Thymus (tissue), 11 donors: ENCODE results near the gene PROZ. TPM values are rescaled to one million over a fixed set of nuclear protein-coding genes. Genes with fewer than 3 reads are reported as not detected.

Source experiments
- DNase-seq, 9 donors: peaks; one replicate each; pipeline ENCODE4 v3.0.0-alpha.2; 2013; ENCODE audit warnings: low spot score in 9 of 9, low read depth in 6 of 9, missing footprints in 1 of 9
- H3K27ac ChIP-seq, 2 donors: one replicate each; pipeline ENCODE4 v1.5.1; 2013; ENCODE audit warnings: control low read depth in 1 of 2, low read depth in 1 of 2, low read length in 1 of 2, mild to moderate bottlenecking in 1 of 2, moderate library complexity in 1 of 2
- H3K27me3 ChIP-seq, 2 donors: one replicate each; pipeline ENCODE4 v1.5.1; 2013; ENCODE audit warnings: low read length in 1 of 2; ENCODE audit not compliant: control insufficient read depth in 2 of 2, insufficient read depth in 1 of 2
- H3K36me3 ChIP-seq, 2 donors: one replicate each; pipeline ENCODE4 v1.5.1; 2013; ENCODE audit warnings: low read length in 1 of 2, mild to moderate bottlenecking in 1 of 2, moderate library complexity in 1 of 2; ENCODE audit not compliant: control insufficient read depth in 2 of 2, insufficient read depth in 2 of 2
- H3K4me1 ChIP-seq, 2 donors: one replicate each; pipeline ENCODE4 v1.5.1; 2013; ENCODE audit warnings: low read length in 2 of 2; ENCODE audit not compliant: control insufficient read depth in 2 of 2, insufficient read depth in 2 of 2
- H3K4me3 ChIP-seq, 2 donors: one replicate each; pipeline ENCODE4 v1.5.1; 2013; ENCODE audit warnings: low read length in 2 of 2, control low read depth in 1 of 2, mild to moderate bottlenecking in 1 of 2
- H3K9me3 ChIP-seq, 2 donors: one replicate each; pipeline ENCODE4 v1.5.1; 2013; ENCODE audit warnings: low read length in 1 of 2, mild to moderate bottlenecking in 1 of 2; ENCODE audit not compliant: control insufficient read depth in 2 of 2, insufficient read depth in 1 of 2
- WGBS: extraction: QIAGEN DNeasy Blood & Tissue Kit; methylation state at CpG from one replicate; pipeline ENCODE4 v1.1.7; 2013; 5-methylcytosine and 5-hydroxymethylcytosine counted together
- polyA plus RNA-seq: library from polyadenylated mRNA; stranded (reverse); fragments of 200-250 nt; gene quantifications from one replicate; pipeline ENCODE4 v1.2.3, GENCODE V29; 2013
- total RNA-seq: library from RNA; stranded (reverse); fragments of 120-200 nt; gene quantifications from one replicate; pipeline ENCODE4 v1.2.4, GENCODE V29; 2013
- donor health status: healthy.

Gene PROZ
- total and polyA plus RNA-seq, 2 donors, result 0.05 to 0.07 TPM

DNA sequence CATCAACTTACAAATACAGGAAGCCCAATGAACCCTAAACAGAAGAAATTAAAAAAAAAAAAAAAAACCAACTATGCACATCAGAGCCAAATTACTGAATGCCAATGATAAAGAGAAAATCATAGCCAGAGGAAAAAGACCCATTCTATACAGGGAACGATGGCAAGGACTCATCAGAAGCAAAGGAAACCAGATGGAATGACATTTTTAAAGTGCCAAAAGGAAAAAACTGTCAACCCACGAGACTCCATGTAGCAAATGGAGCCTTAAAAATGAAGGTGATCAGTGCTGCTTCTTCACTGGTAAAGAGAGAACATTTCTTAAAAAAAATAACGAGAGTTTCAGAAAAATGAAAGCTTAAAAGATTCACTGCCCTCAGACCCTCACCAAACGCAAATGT is 31.7 kb downstream of the PROZ start:
- H3K27me3 ChIP-seq, result no peaks in the 10 kb centered on the region
- H3K4me1 ChIP-seq, result peaks cover 3 to 9% of the 10 kb centered on the region in 2 donors
- no peak overlapping the region for H3K4me3 ChIP-seq
- no peak for DNase-seq
- no peaks in the 10 kb centered on the region for H3K9me3 ChIP-seq
- no peak overlapping the region for H3K27ac ChIP-seq
- WGBS, result 93% methylated on average over 4 of the region's 4 CpGs
- H3K36me3 ChIP-seq, result peaks cover 50 to 66% of the 10 kb centered on the region in 2 donors

DNA sequence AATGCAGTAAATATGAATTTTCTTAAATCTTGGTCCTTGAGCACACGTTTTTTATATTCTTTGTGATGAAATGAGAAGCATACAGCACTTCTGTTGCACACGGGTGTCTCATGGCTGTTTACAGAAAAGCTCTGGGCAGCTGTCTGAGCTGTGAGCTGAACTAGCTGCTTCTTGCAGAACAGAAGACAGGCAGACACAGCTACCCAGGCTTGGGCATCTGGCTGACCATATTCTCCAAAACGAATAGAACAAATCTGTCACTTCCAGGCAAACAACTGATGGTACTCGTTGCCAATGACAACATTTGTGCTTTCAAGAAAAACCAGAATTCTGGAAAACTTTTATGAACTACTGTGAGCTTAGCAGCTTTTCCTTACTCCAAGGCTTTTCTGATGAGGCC is 33.8 kb downstream of the PROZ start:
- no peak overlapping the region for H3K27ac ChIP-seq
- H3K4me3 ChIP-seq, result no peak overlapping the region
- no peaks in the 10 kb centered on the region for H3K27me3 ChIP-seq
- H3K36me3 ChIP-seq, result peaks cover 48 to 81% of the 10 kb centered on the region in 2 donors
- H3K4me1 ChIP-seq, result no peaks in the 10 kb centered on the region
- 99% methylated on average over 4 of the region's 4 CpGs for WGBS
- H3K9me3 ChIP-seq, result no peaks in the 10 kb centered on the region
- DNase-seq, result no peak

GRCh38 chr13:113192902-113193301 is 34.5 kb downstream of the PROZ start:
- no peaks in the 10 kb centered on the region for H3K4me1 ChIP-seq
- WGBS, result 100% methylated on average over 2 of the region's 2 CpGs
- no peaks in the 10 kb centered on the region for H3K9me3 ChIP-seq
- peaks cover 49 to 84% of the 10 kb centered on the region in 2 donors for H3K36me3 ChIP-seq
- H3K27me3 ChIP-seq, result no peaks in the 10 kb centered on the region
- no peak overlapping the region for H3K27ac ChIP-seq
- H3K4me3 ChIP-seq, result no peak overlapping the region
- DNase-seq, result no peak

DNA sequence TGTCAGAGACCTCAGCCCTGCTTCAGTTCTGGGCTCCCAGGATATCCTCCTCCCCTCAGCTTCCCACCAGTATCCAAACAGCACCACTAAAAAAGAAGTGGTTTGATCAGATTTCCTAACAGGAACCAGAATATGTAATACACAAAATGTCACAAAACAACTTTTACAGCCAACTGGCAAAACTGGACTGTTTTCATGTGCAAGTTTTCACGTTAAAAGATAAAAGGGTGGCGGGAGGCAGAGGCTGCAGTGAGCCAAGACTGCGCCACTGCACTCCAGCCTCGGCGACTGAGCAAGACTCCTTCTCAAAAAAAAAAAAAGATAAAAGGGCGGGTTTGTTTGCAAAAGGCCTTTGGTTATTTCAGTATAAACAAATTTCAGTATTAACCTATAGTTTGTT is 36.9 kb downstream of the PROZ start:
- Histone ChIP-seq H3K27me3 (no peaks in the 10 kb centered on the region), H3K9me3 (no peaks in the 10 kb centered on the region), H3K4me1 (no peaks in the 10 kb centered on the region), H3K4me3 (no peak overlapping the region), H3K27ac (no peak overlapping the region), H3K36me3 (peaks cover 51 to 88% of the 10 kb centered on the region in 2 donors)
- WGBS, result 95% methylated on average over 6 of the region's 6 CpGs
- DNase-seq, result no peak

- no peaks in the 10 kb centered on the region for H3K4me1 ChIP-seq
- no peaks in the 10 kb centered on the region for H3K9me3 ChIP-seq
- WGBS, result 97% methylated on average over 9 of the region's 9 CpGs
- no peak overlapping the region for H3K4me3 ChIP-seq
- peaks cover 45 to 72% of the 10 kb centered on the region in 2 donors for H3K36me3 ChIP-seq
- H3K27ac ChIP-seq, result no peak overlapping the region
- no peaks in the 10 kb centered on the region for H3K27me3 ChIP-seq
- no peak for DNase-seq
Measured at GRCh38 chr13:113196970-113197737, 38.7 kb downstream of the PROZ start.

DNA sequence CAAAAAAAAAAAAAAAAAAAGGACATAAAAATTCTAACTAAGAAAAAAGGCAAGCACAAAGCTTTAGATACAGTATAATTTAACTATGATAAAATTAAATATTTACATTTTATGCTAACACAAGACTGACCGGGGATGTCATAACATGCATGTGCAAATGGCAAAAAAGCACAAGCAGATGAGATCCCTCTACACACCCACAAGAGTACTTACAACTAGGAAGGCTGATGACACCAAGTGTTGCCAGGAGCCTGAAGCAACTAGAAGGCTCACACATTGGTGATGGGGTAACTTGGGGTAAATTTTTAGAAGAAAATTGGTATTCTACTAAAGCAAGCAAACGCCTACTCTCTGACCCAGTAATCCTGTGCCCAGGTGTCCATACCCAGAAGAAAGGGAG is 43.4 kb downstream of the PROZ start:
- Histone ChIP-seq H3K4me3 (no peak overlapping the region), H3K36me3 (peaks cover 30 to 45% of the 10 kb centered on the region in 2 donors), H3K27me3 (no peaks in the 10 kb centered on the region), H3K27ac (no peak overlapping the region), H3K4me1 (peaks cover 3 to 4% of the 10 kb centered on the region in 2 donors), H3K9me3 (no peaks in the 10 kb centered on the region)
- 98% methylated on average over 2 of the region's 2 CpGs for WGBS
- DNase-seq, result no peak

DNA sequence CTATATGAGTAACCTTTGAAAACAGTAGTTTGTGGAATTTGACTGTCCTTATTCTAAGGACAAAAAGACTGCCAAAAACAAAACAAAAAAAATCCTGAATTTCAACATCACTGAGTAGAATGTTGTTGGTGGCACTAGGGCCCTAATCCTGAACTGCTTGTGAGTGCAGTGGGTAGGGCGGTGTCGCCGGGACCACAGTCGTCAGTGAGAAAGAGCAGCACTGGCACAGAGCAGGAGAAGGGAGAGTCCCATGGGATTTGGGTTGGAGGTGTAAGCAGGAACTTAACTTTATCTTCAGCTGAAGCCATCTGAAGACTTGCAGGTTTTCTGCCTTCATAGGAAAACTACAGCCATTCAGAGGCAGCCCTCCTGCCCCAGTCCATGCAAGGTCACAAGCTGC is 44.5 kb downstream of the PROZ start:
- H3K27ac ChIP-seq, result no peak overlapping the region
- DNase-seq, result no peak
- peaks cover 4 to 10% of the 10 kb centered on the region in 2 donors for H3K4me1 ChIP-seq
- 99% methylated on average over 4 of the region's 4 CpGs for WGBS
- H3K4me3 ChIP-seq, result no peak overlapping the region
- no peaks in the 10 kb centered on the region for H3K9me3 ChIP-seq
- H3K27me3 ChIP-seq, result no peaks in the 10 kb centered on the region
- H3K36me3 ChIP-seq, result peaks cover 20 to 34% of the 10 kb centered on the region in 2 donors

DNA sequence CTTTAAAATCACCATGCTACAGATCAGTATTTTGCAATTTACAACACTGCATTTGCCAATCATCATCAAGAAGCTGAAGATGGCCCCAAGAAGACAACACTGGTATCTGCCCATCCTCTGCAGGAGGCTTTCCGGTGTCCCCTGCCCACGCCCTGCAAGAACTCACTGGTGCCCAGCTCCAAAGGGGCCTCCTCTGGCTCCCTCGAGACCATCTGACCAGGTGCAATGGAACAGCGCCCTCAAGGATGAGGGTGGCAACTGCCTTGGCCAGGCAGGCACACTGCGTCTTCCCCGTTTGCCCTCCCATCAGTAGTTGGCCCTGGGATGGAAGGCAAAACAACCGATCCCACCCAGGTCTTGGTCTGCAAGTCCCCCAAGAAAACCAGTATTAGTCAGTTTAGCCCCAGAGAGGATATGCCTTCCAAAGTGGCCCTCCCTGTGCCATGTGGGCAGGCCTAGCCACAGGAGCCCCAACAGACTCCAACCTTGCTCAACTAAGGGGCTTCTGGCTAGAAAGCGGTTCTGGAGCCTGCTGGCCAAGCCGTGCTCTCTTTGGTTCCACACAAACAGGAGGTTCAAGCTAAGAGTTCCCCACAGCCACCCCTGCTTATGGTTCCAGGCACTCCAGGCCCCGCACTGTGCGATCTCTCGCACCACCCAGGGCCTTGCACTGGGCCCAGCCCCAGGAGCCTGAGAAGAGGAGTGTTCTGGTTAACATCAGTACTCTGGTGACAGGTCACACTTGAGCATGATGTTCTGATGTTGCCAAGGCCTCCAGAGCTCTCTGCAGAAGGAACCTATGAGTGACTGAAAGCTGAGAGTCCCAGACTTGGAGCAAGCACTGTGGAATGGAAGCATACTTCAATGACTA is 45.3 kb downstream of the PROZ start:
- no peaks in the 10 kb centered on the region for H3K27me3 ChIP-seq
- no peak overlapping the region for H3K4me3 ChIP-seq
- H3K36me3 ChIP-seq, result peaks cover 19 to 30% of the 10 kb centered on the region in 2 donors
- DNase-seq, result no peak
- 99% methylated on average over 12 of the region's 12 CpGs for WGBS
- H3K27ac ChIP-seq, result no peak overlapping the region
- no peaks in the 10 kb centered on the region for H3K9me3 ChIP-seq
- peaks cover 4 to 10% of the 10 kb centered on the region in 2 donors for H3K4me1 ChIP-seq

- Histone ChIP-seq H3K9me3 (no peaks in the 10 kb centered on the region), H3K4me3 (no peak overlapping the region), H3K27me3 (no peaks in the 10 kb centered on the region), H3K4me1 (peaks cover 4 to 10% of the 10 kb centered on the region in 2 donors), H3K27ac (no peak overlapping the region), H3K36me3 (peaks cover 13 to 24% of the 10 kb centered on the region in 2 donors)
- WGBS, result 95% methylated on average over 5 of the region's 5 CpGs
- DNase-seq, result no peak
Measured at GRCh38 chr13:113204378-113204734, 45.9 kb downstream of the PROZ start.
